Tibial nerve (tissue), 3 donors: Measurements from ENCODE around the gene FCN3.

Experiments used
- CTCF ChIP-seq, 5 experiments: fragments of 200-600 bp in 3 of 5; fragments of 450-650 bp in 2 of 5; sonication (generic) in 3 of 5; IDR thresholded peaks; one replicate each; pipeline ENCODE4 v1.5.1; 2016 to 2019; ENCODE audit warnings: antibody characterized with exemption in 5 of 5, mild to moderate bottlenecking in 3 of 5, moderate library complexity in 2 of 5
- POLR2A ChIP-seq, 2 donors: fragments of 450-650 bp; IDR thresholded peaks; one replicate each; pipeline ENCODE4 v1.6.1; 2017; ENCODE audit warnings: antibody characterized with exemption in 2 of 2, mild to moderate bottlenecking in 2 of 2, moderate library complexity in 2 of 2

- TF ChIP-seq CTCF (IDR thresholded peaks at IDR 0.05) (no peak), POLR2A (IDR thresholded peaks at IDR 0.05) (no peak)
Observed at GRCh38 chr1:27330786-27331185, 43.8 kb downstream of the FCN3 start.
